Astrocyte of the hippocampus (primary cell): ENCODE measurements around the gene MSH3.
"Not testable (repeated sequence)": the region's sequence is repeated elsewhere in the genome, so short reads cannot be mapped to it uniquely, and the experiment has no call there.

Experiments used
- DNase-seq: peaks from one replicate; pipeline ENCODE4 v3.0.0; 2011; ENCODE audit warnings: low read depth, low spot score

Gene MSH3

DNA sequence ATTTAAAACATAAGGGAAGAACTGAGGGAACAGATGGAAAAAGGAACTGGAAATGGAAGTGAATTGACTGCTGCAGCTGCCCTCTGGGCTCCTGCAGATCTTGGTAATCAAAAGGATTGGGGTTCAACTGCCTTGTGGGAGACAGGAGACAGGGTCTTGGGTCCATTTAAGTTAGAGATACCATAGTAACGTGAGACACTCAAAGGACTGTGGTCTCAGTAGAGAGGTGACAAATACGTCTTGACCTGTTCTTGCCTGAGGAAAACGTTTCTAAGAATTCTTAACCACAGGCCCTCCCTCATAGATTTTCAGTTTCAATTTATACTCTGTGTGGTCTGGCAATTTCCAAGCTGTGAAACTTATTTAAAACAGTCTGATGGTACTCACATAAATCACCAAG lies 101.2 kb downstream of the MSH3 start:
- DNase-seq, result peak; percentile 53

GRCh38 chr5:80756292-80756691 lies 101.8 kb downstream of the MSH3 start:
- no peak for DNase-seq

GRCh38 chr5:80757290-80757689 lies 102.8 kb downstream of the MSH3 start:
- no peak for DNase-seq

GRCh38 chr5:80759866-80760577 lies 105.6 kb downstream of the MSH3 start:
- DNase-seq, result no peak

DNA sequence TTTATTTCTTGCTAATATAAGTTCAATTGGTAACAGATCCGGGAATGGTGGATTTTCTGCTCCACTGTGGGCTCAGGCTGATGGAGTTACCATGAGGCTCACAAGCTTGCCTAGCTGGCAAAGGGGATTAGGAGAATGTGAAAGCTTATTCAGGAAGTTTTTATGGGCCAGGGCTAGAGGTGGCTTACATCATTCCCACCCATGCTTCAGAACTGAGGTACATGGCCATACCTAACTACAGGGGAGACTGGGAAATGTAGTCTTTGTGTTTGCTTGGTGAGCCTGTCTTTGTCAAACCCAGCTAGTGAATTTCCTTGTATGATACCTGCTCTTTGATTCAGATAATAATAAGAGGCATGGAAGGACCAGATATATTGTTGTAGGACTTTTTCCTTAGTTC lies 106.2 kb downstream of the MSH3 start:
- no peak for DNase-seq

- DNase-seq, result no peak
These were observed 106.7 kb downstream of the MSH3 start for GRCh38 chr5:80761176-80761575.

- DNase-seq, result no peak
These were observed 107.5 kb downstream of the MSH3 start for GRCh38 chr5:80761966-80762365.

- no peak for DNase-seq
These were observed 108.1 kb downstream of the MSH3 start for GRCh38 chr5:80762573-80762972.

DNA sequence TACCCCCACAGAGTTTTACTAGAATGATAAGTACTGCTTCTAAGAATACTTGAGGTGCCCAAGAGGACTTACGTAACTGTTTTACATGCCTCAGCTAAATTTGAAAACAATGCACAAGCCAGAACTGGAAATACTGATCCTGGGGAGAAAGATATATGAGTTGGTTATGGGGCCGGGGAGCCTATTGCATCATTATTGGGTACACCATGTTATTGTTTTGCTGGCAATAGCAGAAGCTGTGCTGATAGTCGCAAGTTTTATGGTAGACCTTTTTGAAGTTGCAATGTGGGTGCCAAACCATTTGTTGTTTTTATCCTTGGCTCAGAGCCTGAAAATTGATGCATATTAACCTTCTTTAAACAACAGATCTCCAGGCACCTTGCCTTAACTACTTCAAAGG lies 108.8 kb downstream of the MSH3 start:
- peak; percentile 26 for DNase-seq

GRCh38 chr5:80763873-80764647 lies 109.6 kb downstream of the MSH3 start:
- DNase-seq, result peak; percentile 43

DNA sequence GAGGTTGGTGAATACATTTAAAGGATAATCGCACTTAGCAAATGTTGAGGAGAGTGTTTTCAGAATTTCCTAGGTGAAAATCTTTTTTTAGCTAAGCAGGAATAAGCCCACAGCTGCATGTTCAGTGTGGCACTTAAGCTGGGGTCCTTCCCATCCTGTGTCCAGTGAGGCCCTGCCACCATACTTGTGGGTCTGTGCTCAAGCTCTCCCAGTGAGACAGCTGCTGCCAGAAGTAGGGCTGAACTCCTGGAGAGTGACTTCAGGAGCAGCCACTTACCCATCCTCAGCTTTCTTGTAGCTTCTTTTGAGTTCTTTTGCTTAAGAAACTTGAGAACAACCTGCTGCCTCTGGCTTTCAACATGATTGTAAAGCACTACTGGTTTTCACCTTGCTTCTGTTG lies 110.3 kb downstream of the MSH3 start:
- no peak for DNase-seq

DNA sequence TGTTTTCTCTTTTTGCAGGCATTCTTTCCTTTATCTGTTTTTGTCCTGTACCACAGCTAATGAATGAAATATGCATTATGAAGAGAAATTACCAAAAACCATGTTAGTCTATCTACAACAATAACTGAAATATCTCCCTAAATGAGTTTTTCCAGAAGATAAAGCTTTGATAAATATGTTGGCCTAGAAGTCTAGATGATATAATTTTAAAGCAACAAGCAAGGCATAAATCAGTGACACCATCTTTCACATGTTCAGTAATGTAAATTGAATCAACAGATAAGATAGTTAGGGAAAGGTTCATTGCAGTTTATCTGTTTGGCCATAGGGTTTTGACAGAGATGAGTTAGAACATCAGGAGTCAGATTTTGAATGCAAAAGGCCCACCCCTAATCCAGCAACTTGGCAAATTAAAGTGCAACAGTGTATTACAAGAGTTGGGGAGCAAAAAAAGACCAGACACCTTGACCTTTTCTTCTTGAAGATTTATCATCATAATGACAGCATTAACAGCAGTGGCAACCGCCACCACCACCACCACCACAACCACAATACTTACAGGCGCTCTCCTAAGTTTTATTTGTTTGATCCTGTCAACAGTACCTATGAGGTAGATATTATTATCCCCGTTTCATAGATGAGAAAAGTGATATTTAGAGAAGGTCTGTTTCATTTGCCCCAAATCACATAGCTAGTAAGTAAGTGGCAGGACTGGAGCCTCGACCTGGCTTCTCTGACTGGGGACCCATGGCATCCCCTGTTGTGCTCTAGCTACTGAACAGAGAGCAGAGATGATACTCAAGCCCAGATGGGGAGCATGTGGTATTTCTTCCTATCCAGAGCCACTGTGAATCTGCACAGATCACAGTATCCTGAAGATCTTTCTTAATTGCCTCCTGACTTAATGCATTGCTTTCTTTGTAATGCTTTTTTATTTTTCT lies 123.2 kb downstream of the MSH3 start:
- DNase-seq, result no peak

GRCh38 chr5:80780024-80780423 lies 125.6 kb downstream of the MSH3 start:
- no peak for DNase-seq

- no peak for DNase-seq
These were observed 126.4 kb downstream of the MSH3 start for GRCh38 chr5:80780761-80781285.

GRCh38 chr5:80781356-80781755 lies 126.9 kb downstream of the MSH3 start:
- DNase-seq, result peak; percentile 75

DNA sequence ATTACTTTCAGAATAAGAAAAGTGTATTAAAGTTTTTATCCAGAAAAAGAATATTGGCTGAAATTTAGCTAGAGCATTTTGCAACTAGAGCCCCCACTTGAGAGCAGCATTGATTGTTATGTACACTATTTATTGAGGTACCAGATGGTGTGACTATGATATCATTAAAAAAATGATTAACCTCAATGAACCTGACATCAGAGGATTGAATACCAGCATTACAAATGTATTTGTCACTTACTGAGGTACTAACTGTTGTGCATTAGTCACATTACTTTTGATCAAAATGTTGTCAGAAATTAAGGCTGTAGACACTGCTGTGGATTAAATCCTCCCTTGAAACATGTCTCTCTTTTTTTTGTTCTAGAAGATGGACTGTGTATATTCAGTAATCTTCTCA lies 128.2 kb downstream of the MSH3 start:
- DNase-seq, result peak; percentile 10

- DNase-seq, result not testable (repeated sequence)
These were observed 129.3 kb downstream of the MSH3 start for GRCh38 chr5:80783751-80784150.

DNA sequence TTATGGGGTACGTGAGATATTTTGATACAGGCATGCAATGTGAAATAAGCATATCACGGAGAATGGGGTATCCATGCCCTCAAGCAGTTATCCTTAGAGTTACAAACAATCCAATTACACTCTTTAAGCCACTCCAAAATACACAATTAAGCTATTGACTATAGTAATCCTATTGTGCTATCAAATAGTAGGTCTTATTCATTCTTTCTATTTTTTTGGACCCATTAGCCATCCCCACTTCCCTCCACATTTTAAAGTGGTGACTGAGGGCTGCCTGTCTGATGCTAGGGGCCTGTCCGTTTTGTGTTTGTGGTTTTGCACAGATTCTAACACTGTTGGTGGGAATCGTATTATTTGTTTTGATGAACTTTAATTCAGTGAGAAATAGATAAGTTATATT lies 130.0 kb downstream of the MSH3 start:
- no peak for DNase-seq

GRCh38 chr5:80789319-80790016 lies 135.0 kb downstream of the MSH3 start:
- not testable (repeated sequence) for DNase-seq

DNA sequence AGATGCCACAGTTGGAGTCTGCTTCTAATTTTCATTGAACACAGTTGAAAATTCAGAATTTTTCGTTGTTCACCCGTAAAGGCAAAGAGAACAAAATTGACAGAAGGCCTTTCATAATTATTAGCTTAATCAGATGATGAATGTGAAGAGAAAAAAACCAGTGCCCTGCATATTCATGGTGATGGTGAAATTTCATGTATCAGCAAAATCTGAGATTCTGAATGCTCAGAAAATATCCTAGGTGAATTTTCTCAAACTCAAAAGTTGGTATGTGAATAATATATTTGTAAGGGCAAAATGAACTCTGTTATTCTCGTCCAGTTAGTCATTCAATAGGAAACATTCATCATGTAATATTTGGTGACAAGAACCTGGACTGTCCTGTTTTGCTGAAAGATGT lies 136.2 kb downstream of the MSH3 start:
- no peak for DNase-seq

DNA sequence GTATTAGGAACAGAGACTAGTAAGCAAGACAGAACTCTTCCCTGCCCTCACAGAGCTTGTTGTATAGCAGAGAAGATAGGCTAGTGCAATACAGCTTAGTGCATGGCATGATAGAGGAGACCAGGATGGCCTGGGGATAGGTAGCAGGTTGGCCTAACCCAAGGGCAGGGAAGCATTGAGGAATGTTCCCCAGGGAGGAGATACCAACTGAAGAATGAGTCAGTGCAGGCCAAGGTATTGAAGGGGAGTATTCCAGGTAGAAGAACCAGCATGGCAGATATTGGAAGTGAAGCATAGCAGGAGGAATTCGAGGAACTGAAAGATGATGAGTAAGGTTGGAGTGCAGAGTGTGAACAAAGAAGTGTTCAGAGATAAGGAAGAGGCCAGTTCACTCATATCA lies 138.9 kb downstream of the MSH3 start:
- DNase-seq, result no peak
